Osteocyte (in vitro differentiated cells): ENCODE results near the gene TENT5C. TPM values are rescaled to one million over a fixed set of nuclear protein-coding genes. Genes with fewer than 3 reads are reported as not detected.

ENCODE experiments used
- DNase-seq: peaks from one replicate; pipeline ENCODE4 v3.0.0; 2021; ENCODE audit warnings: mixed read lengths; ENCODE audit not compliant: unreplicated experiment; ENCODE audit errors: extremely low spot score
- H3K27ac Mint-ChIP-seq: one replicate; pipeline ENCODE4 v1.8.0; 2021; ENCODE audit warnings: mild to moderate bottlenecking, mixed read lengths; ENCODE audit not compliant: unreplicated experiment
- H3K27me3 Mint-ChIP-seq: one replicate; pipeline ENCODE4 v1.8.0; 2021; ENCODE audit warnings: mixed read lengths; ENCODE audit not compliant: unreplicated experiment
- H3K36me3 Mint-ChIP-seq: one replicate; pipeline ENCODE4 v1.8.0; 2021; ENCODE audit warnings: mixed read lengths; ENCODE audit not compliant: unreplicated experiment
- H3K4me1 Mint-ChIP-seq: one replicate; pipeline ENCODE4 v1.8.0; 2021; ENCODE audit warnings: mixed read lengths; ENCODE audit not compliant: unreplicated experiment
- H3K4me3 Mint-ChIP-seq: one replicate; pipeline ENCODE4 v1.8.0; 2021; ENCODE audit warnings: mild to moderate bottlenecking, moderate library complexity, mixed read lengths; ENCODE audit not compliant: unreplicated experiment
- H3K9me3 Mint-ChIP-seq: one replicate; pipeline ENCODE4 v1.8.0; 2021; ENCODE audit warnings: mixed read lengths; ENCODE audit not compliant: unreplicated experiment
- total RNA-seq: library from RNA; stranded (reverse); gene quantifications from 2 replicates; pipeline ENCODE4 v1.2.1, GENCODE V29; 2021
- TF ChIP-seq, protein P1 (sequence below): fragments of 200-600 bp; sonication (generic); IDR thresholded peaks from 2 replicates; pipeline ENCODE4 v1.5.0; 2021; ENCODE audit warnings: antibody characterized with exemption, mild to moderate bottlenecking, moderate library complexity

The TENT5C gene
- total RNA-seq, 1 donor from 2014 or later = 0.08 TPM

DNA sequence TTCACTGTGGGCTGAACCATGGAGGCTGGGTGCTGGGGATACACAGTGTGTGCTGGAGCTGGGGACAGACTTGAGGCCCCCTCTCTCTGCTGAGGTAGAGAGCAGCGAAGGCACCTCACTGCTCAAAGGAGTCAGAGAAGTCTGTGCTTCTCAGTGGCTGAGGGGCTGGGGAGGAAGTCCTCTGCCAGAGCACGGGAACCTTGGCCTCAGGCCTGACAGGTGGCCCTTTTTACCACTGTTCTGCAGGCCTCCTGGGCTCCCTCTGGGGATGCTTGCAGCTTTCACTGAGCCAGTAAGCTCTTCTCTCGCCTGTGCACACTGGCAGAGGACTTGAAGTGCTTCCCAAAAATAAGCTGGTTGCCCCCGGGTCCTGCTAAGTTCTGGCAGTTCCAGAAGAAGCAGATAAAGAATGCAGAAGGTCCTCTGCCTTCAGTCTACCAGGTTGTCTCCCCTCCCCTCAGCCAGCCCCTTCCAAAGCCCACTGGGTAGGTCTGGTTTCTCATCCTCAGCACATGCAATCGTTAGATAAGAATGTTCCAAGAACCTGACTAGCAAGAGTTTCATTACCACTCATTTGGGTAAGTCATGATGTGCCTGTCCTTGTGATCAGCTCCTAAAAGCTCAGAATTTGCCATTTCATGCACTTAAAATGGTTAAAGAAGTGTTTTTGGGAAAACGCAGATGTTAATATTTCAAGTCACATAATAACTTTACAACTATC, 53.9 kb downstream of the TENT5C start:
- no peak overlapping the region for H3K4me3 Mint-ChIP-seq
- TF ChIP-seq, protein P1, sequence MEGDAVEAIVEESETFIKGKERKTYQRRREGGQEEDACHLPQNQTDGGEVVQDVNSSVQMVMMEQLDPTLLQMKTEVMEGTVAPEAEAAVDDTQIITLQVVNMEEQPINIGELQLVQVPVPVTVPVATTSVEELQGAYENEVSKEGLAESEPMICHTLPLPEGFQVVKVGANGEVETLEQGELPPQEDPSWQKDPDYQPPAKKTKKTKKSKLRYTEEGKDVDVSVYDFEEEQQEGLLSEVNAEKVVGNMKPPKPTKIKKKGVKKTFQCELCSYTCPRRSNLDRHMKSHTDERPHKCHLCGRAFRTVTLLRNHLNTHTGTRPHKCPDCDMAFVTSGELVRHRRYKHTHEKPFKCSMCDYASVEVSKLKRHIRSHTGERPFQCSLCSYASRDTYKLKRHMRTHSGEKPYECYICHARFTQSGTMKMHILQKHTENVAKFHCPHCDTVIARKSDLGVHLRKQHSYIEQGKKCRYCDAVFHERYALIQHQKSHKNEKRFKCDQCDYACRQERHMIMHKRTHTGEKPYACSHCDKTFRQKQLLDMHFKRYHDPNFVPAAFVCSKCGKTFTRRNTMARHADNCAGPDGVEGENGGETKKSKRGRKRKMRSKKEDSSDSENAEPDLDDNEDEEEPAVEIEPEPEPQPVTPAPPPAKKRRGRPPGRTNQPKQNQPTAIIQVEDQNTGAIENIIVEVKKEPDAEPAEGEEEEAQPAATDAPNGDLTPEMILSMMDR = no peak
- H3K27me3 Mint-ChIP-seq = no peaks in the 10 kb centered on the region
- no peaks in the 10 kb centered on the region for H3K9me3 Mint-ChIP-seq
- no peak overlapping the region for H3K27ac Mint-ChIP-seq
- peaks cover 3% of the 10 kb centered on the region for H3K4me1 Mint-ChIP-seq
- H3K36me3 Mint-ChIP-seq = no peaks in the 10 kb centered on the region
- DNase-seq = no peak

DNA sequence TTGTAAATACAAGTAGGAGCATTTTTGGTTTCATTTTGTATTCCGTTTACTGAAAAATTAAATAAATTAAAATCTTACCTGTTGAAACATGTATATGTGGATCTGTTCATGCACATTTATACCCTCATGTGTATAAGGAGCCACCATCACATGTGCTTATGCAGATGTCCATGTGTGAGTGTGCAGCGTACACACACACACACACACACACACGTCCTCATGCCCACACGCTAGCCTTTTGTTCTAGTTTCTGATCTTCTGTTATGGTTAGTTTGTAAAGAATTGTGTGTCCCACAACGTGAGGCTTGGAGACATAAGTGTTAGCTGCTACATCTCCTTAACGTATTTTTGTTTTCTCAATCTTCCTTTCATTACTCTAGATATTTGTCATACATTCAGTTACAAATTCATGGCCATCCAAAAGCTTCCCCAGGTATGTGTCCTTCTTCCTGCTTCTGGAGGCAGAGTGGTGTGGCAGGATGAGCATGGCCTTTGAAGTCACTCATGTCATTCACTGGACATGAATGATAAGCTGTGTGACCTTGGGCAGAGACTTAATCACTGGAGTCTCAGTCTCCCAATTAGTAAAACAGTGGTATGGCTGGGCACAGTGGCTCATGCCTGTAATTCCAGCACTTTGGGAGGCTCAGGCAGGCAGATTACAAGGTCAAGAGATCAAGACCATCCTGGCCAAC, 54.6 kb downstream of the TENT5C start:
- Mint-ChIP-seq H3K4me3 (no peak overlapping the region), H3K9me3 (no peaks in the 10 kb centered on the region), H3K4me1 (peaks cover 3% of the 10 kb centered on the region), H3K27me3 (no peaks in the 10 kb centered on the region), H3K27ac (no peak overlapping the region), H3K36me3 (no peaks in the 10 kb centered on the region)
- TF ChIP-seq, protein P1 = no peak
- DNase-seq = no peak

DNA sequence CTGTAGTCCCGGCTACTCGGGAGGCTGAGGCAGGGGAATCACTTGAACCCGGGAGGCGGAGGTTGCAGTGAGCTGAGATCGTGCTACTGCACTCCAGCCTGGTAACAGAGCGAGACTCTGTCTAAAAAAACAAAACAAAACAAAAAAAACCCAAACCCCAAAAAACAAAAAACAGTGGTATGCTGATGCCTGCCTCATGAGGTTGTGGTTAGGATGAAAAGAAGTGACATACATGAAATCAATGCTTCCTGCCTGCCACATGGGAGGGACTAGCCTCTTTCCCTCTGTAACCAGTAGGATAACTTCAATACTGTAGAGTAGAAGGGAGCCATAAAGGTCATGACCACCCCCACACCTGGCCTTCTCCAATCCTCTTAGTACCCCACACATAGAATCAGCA, 55.2 kb downstream of the TENT5C start:
- Mint-ChIP-seq H3K27me3 (no peaks in the 10 kb centered on the region), H3K36me3 (no peaks in the 10 kb centered on the region), H3K4me3 (no peak overlapping the region), H3K27ac (no peak overlapping the region), H3K9me3 (no peaks in the 10 kb centered on the region), H3K4me1 (peaks cover 3% of the 10 kb centered on the region)
- TF ChIP-seq, protein P1 = no peak
- DNase-seq = no peak

DNA sequence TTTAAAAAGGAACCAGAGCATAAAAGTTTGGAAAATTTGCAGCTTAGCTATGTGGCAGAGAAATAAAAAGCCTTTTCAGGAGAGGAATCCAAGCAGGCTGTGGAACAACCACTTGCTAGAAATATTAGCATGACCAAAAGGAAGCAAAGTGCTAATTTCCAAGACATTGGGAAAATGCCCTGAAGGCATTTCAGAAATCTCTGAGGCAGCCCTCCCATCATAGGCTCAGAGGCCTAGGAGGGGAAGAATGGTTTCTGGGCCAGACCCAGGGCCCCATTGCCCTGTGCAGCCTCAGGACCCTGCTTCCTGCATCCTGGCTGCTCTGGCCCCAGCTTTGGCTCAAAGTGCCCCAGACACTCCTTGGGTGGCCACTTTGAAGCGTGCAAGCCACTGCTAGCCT, 56.8 kb downstream of the TENT5C start:
- Mint-ChIP-seq H3K27ac (no peak overlapping the region), H3K4me3 (no peak overlapping the region), H3K27me3 (no peaks in the 10 kb centered on the region), H3K4me1 (no peaks in the 10 kb centered on the region), H3K9me3 (no peaks in the 10 kb centered on the region), H3K36me3 (no peaks in the 10 kb centered on the region)
- TF ChIP-seq, protein P1 = no peak
- DNase-seq = no peak

DNA sequence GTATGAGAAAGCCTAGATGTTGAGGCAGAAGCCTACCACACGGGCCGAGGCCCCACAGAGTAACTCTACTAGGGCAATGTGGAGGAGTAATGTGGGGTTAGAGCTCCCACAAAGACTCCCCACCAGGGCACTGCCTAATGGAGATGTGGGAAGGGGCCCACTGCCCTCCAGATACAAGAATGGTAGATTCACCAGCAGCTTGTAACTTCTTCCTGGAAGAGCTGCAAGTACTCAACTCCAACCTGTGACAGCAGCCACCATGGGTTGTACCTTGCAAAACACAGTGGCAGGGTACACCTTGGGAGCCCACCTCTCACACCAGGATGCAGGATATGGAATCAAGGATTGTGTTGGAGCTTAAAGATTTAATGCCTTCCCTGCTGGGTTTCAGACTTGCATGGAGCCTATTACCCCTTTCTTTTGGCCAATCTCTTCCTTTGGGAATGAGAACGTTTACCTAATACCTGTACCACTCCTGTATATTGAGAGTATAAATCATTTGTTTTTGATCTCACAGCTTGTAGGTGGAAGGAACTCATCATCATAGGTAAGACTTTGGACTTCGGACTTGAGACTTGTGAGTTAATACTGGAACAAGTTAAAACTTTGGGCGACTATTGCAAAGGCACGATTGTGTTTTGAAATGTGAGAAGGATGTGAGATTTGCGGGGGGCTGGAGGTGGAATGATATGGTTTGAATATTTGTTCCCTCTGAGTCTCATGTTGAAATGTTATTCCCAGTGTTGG, 57.5 kb downstream of the TENT5C start:
- TF ChIP-seq, protein P1 = no peak
- Mint-ChIP-seq H3K4me1 (no peaks in the 10 kb centered on the region), H3K36me3 (no peaks in the 10 kb centered on the region), H3K4me3 (no peak overlapping the region), H3K27ac (no peak overlapping the region), H3K9me3 (no peaks in the 10 kb centered on the region), H3K27me3 (no peaks in the 10 kb centered on the region)
- no peak for DNase-seq
